ENCODE measurements around the gene ATP1B1.

Gene ATP1B1

GRCh38 chr1:169094897-169095569, 11.5 kb upstream of the ATP1B1 start:
- no peak for DNase-seq

DNA sequence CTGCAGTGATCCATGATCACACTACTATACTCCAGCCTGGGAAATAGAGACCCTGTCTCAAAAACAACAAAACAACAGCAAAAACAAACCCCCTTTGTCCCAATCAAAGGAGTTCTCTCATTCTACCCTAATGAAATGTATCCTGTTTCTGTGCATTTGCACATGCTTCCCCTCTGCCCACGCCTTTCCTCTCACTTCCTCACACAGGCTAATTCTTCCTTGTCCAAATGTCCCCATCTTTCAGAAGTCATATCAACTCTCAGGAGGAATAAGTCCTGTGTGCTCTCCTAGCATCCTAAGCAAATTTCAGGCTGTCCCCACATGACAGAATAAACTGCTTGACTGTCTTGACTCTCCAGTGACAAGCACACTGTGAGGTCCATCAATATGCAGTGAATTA, 8.1 kb upstream of the ATP1B1 start:
- DNase-seq, result no peak

GRCh38 chr1:169099561-169099960, 6.9 kb upstream of the ATP1B1 start:
- no peak for DNase-seq

- no peak for DNase-seq
These were observed 6.3 kb upstream of the ATP1B1 start for GRCh38 chr1:169100208-169100607.

DNA sequence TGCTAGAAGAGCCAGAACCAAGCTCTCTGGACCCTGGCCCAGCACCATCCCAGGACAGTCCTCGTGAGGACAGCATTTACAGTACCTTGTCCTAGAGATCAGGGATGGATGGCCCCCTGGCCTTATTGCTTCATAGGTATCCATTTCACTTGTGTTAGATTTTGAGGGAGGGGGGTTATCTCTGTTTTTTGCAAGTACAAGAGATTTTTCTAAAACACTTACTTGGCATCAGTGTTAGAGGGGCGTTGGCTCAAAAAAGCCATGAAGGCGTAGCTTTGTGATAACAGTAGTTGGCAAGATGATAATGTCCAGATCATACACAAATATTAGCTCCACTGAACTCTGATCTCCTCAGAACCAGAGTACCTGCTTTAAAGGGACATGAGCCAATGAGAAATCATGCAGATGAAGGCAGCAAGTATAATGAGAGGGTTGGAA, 5.8 kb upstream of the ATP1B1 start:
- DNase-seq, result no peak

GRCh38 chr1:169102567-169102966, 3.9 kb upstream of the ATP1B1 start:
- peak; percentile 93 for DNase-seq

DNA sequence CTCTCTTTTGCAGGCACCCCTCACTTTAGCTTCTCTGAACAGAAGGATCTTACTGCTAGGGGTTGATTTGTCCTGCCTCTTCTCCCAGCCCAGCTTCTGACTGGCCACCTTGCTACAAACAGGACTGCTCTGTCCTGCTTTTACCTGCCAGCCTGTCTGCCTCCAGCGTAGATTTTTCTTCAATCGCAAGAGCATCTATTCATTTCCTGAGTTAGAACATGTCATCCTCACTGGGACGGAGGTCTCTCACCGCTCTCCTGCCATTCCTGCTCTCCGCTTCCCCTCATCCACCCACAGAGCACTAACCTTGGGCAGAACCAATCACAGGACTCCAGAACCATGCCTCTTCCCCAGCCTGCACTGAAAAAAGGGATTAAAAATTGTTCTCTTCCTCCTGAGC, 3.5 kb upstream of the ATP1B1 start:
- DNase-seq, result peak; percentile 69

- peak; percentile 93 for DNase-seq
These were observed 3.0 kb upstream of the ATP1B1 start for GRCh38 chr1:169103480-169103893.

DNA sequence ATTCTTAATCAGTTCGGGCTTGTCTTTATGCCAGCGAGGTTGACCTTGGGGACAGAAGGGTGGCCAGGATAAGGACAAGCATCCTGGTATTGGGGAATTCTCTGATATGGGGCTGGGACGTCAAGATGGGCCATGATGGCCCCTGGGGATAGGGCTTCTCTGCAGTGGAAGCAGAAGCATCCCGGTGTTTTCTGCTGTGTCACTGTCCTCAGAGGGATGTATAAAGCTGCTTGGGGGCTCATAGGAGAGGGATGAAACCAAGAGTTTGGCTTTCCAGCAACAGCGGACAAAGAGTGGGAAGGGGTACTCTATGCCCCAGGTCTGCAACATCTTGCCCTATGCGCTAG, 1.4 kb upstream of the ATP1B1 start:
- DNase-seq, result no peak

- peak; percentile 88 for DNase-seq
These were observed 926 bp upstream of the ATP1B1 start for GRCh38 chr1:169105434-169106094.

- no peak for DNase-seq
These were observed 572 bp downstream of the ATP1B1 start for GRCh38 chr1:169106921-169107602.

DNA sequence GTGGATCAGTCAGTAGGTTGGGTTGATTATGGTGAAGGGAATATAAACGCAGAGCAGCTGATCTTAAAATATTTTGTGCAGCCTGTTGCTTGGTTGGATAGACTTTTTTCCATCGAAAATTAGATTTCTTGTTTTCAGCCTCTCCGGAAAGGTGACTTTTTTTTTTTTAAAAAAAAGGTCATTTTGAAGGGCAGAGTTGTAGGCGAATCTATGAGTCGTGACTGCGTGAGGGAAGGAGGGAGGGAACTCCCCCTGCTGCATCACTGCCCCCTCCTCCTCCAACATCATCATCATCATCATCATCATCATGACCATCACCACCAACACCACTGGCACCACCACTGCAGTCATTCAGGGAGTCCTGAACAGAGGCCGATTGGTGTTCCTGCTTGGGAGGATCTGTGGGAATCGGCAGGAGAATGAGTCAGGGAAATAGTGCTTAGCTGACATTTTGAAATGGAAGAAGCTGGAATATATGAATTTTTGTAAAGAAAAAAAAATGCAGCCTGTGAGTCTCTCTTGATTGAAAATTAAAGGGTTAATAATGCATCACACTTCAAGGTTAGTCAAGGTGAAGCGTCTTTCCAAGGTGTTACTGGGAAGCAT, 1.2 kb downstream of the ATP1B1 start:
- DNase-seq, result no peak

DNA sequence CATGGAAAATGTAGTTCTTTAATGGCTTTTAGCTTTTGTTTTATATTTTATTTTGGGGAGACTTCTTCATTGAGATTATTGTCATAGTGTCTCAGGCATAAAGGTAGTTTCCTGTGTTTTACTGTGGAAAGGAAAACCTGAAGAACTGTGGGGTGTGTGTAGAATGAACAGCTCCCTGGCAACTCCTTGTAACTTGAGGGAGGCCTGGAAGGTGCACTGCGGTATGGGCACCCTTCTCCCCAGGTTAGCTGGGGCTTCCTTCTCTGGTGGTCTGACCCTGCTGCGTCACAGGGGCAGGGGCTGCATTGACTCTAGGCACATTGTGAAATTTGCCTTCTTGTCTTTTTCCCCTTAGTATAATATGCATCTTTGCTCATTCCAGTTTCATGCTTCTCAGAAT, 1.7 kb downstream of the ATP1B1 start:
- no peak for DNase-seq

DNA sequence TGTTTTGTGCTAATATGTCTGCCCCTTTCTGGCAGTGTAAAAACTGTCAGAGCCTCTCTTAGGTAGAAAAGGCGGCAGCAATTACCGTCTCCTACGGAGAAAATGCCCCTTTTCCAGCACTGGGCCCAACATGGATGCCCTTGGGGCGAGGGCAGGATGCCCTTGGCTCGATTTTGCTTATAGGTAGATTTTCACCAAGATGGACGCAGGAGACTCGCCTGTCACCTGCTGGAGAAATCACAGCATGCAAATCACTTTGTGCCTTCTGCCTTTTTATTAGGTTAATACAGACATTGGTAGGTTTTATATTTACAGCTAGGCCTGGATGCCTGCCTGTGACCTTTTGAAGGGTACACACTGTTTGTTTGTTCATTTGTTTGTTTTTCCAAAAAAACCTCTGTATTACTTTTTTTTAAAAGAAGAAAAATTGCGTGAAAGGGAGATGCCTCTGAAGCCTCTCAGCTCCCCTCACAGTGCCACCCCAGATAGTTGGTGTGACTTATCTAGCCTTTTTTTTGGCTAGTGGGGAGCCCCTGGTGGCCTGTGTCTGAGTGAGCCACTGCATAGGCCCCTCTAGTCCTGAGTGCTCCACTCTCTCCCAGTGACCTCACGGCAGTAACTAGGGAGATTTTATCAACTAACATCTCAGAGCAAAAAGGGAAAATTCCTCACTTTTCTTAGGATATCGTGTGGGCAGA, 2.5 kb downstream of the ATP1B1 start:
- DNase-seq, result peak; percentile 40

DNA sequence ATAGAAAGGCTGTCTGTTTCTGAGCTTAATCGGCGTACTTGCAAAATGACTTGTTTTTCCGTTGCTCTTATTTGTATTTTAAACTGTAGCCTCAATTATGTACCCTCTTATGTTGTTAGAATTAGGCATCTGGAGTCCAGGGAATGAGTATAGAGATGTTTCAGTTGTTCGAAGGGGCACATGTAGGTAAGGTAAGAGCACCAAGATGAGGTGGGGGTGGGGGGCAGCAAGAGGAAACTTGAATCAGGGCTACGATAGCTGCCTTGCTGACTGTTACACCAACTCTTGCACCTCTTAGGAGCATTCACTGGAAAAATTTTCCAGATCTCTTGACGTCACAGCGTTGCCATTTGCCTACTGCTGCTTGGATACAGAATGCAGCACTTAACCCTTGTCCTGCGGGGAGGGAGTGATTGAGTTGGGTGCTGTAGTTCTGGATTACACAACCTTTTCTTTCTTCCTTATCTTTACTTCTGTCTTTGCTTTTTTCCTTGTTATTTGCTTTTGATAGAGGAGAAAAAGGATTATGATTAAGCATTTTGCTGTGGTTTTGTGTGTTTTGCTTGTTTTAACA, 3.2 kb downstream of the ATP1B1 start:
- peak; percentile 65 for DNase-seq

DNA sequence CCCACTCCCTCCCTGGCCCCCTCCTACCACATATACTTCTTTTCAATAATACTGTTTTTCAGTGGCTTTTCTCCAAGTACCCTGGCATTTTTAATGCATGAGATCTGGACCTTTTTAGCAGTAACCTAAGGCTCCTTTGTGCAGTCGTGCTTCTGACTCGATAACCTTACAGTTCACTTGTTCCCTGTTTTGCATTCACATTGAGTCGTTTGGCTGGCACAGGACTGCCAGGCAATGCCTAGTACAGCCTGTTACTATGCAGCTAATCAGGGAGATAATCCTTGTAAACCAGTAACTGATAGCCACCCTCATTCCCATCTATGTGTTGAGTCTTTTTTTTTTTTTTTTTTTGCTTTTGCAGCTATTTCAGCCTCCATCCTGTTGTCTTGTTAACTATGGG, 3.7 kb downstream of the ATP1B1 start:
- DNase-seq, result no peak

GRCh38 chr1:169110689-169111447, 4.4 kb downstream of the ATP1B1 start:
- no peak for DNase-seq

DNA sequence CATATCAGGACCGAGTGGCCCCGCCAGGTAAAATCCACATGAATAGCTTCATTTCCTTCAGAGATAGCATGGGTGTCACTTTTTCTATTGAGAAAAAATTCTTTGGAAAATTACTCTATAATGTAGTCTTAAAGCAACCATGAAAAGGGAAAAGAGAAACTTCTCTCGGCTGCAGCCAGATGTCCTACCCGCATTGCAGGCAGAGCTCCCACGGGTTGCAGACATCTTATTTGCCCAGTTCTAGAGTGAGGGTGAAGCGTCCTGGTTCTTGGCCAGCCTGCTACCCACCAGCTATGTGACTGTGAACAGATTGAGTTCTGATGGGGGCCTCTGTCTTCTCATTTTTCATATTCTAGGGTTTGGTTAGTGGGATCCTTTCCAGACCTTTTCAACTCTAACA, 5.0 kb downstream of the ATP1B1 start:
- DNase-seq, result no peak

DNA sequence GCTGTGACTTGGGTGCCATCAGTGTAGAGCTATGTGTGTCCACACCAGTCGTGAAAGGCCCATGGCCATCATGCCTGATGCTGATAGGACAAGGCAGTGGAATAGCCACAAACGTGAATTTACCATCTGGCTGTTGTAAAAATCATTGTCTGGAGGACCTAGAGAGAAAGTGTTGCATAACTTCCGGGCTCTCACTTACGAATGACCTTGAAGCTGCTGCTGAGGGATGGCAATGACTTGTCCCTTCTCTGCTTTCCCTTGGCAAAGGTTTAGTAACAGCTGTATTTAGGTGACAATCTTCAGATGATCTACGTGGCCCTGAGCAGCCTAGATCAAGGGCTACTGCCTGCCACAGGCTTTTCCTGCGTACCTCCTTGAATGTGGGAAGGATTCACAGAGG, 5.8 kb downstream of the ATP1B1 start:
- DNase-seq, result no peak

- DNase-seq, result no peak
These were observed 7.2 kb downstream of the ATP1B1 start for GRCh38 chr1:169113613-169114119.

DNA sequence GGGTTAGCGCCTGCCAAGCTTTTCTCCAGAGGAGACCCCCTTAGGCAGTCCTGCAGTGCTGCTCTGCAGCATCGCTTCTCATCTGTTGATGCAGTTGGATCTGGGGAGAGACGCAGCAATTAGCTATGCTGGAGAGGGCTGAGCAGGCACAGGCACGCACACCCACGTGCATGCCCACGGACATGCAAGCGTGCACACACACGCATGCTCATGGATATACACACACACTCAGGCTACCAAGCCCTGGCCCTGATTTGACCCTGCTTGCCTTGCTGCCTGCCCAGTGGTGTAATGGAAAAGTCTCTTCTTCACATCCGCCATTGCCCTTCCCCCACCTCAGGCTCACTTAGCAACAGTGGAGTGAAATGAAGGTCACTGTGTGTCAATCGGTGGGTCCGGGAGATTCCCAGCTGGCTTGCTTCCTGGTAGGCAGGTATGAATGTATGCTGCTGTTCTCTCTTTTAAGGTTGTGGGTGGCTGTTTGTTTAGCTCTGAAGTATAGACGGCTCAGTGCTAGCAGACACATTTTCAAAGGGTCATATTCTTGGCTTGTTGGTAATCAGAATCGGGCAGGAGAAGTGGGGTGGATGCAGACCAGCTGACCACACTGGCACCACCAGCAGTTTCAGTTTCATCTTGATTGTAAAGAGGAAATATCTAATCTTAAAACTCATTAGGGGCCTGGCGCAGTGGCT, 9.5 kb downstream of the ATP1B1 start:
- no peak for DNase-seq
